ENCODE measurements around the gene DEUP1.
"Not testable (repeated sequence)": the region's sequence is repeated elsewhere in the genome, so short reads cannot be mapped to it uniquely, and the experiment has no call there.

Gene DEUP1

GRCh38 chr11:93330446-93330984 lies at the start of gene DEUP1:
Gene DEUP1, plus strand, starts transcription at chr11:93330742. Its CDS starts 1,518 bp downstream, at chr11:93332260.
- DNase-seq: peak; percentile 16

- no peak for DNase-seq
Observed at GRCh38 chr11:93285430-93285829, 45.1 kb upstream of the DEUP1 start.

GRCh38 chr11:93287434-93287833 lies 43.1 kb upstream of the DEUP1 start:
- no peak for DNase-seq

- DNase-seq: no peak
Observed at GRCh38 chr11:93288079-93288478, 42.5 kb upstream of the DEUP1 start.

- DNase-seq: no peak
Observed at GRCh38 chr11:93288767-93289166, 41.8 kb upstream of the DEUP1 start.

GRCh38 chr11:93289782-93290463 lies 40.6 kb upstream of the DEUP1 start:
- DNase-seq: no peak

GRCh38 chr11:93291110-93291509 lies 39.4 kb upstream of the DEUP1 start:
- no peak for DNase-seq

GRCh38 chr11:93291898-93292297 lies 38.6 kb upstream of the DEUP1 start:
- DNase-seq: no peak

GRCh38 chr11:93295921-93296575 lies 34.5 kb upstream of the DEUP1 start:
- DNase-seq: no peak

GRCh38 chr11:93303689-93304088 lies 26.9 kb upstream of the DEUP1 start:
- DNase-seq: no peak

- DNase-seq: not testable (repeated sequence)
Observed at GRCh38 chr11:93314399-93314798, 16.1 kb upstream of the DEUP1 start.

- DNase-seq: no peak
Observed at GRCh38 chr11:93319224-93319839, 11.2 kb upstream of the DEUP1 start.

GRCh38 chr11:93320230-93320629 lies 10.3 kb upstream of the DEUP1 start:
- no peak for DNase-seq

GRCh38 chr11:93322207-93322606 lies 8.3 kb upstream of the DEUP1 start:
- no peak for DNase-seq

GRCh38 chr11:93323747-93324146 lies 6.8 kb upstream of the DEUP1 start:
- no peak for DNase-seq

- DNase-seq: no peak
Observed at GRCh38 chr11:93324500-93324899, 6.0 kb upstream of the DEUP1 start.

- DNase-seq: no peak
Observed at GRCh38 chr11:93326681-93327080, 3.9 kb upstream of the DEUP1 start.

- DNase-seq: no peak
Observed at GRCh38 chr11:93329936-93330445, 551 bp upstream of the DEUP1 start.

GRCh38 chr11:93340223-93340622 lies 9.7 kb downstream of the DEUP1 start:
- DNase-seq: no peak

GRCh38 chr11:93344855-93345333 lies 14.4 kb downstream of the DEUP1 start:
- DNase-seq: no peak

- no peak for DNase-seq
Observed at GRCh38 chr11:93348930-93349329, 18.4 kb downstream of the DEUP1 start.

GRCh38 chr11:93350835-93351234 lies 20.3 kb downstream of the DEUP1 start:
- no peak for DNase-seq

GRCh38 chr11:93359396-93359795 lies 28.9 kb downstream of the DEUP1 start:
- DNase-seq: no peak

- no peak for DNase-seq
Observed at GRCh38 chr11:93361435-93361834, 30.9 kb downstream of the DEUP1 start.
